HG03066 (cell line): ENCODE data around the gene C20orf141.
"Not testable (repeated sequence)": the region's sequence is repeated elsewhere in the genome, so short reads cannot be mapped to it uniquely, and the experiment has no call there.

Experiments
- ATAC-seq: cut with Tn5 transposase; IDR thresholded peaks from one replicate; pipeline ENCODE4 v1.9.1; 2021; ENCODE audit warnings: low read depth; ENCODE audit not compliant: unreplicated experiment

The C20orf141 gene

DNA sequence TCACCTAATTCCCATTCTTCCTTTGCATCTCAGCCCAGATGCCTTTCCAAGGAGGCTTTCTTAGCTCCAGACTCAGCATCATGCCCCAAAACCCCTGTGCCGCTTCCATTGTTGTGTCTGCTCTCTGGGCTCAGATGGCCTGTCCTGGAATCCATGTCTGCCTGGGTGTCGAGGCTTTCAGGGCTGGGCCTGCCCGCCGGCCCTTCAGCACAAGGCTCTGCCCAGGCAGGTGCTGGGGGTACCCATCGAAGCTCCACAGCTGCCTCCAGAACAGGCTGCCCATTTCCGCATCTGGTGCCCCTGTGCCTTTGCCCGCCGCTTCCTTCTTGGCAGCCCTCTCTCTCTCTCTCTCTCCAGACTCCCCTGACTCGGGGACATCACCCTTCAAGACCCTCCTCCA, 15.5 kb upstream of the C20orf141 start:
- no peak for ATAC-seq

GRCh38 chr20:2799688-2800520, 14.9 kb upstream of the C20orf141 start:
- ATAC-seq, result no peak

DNA sequence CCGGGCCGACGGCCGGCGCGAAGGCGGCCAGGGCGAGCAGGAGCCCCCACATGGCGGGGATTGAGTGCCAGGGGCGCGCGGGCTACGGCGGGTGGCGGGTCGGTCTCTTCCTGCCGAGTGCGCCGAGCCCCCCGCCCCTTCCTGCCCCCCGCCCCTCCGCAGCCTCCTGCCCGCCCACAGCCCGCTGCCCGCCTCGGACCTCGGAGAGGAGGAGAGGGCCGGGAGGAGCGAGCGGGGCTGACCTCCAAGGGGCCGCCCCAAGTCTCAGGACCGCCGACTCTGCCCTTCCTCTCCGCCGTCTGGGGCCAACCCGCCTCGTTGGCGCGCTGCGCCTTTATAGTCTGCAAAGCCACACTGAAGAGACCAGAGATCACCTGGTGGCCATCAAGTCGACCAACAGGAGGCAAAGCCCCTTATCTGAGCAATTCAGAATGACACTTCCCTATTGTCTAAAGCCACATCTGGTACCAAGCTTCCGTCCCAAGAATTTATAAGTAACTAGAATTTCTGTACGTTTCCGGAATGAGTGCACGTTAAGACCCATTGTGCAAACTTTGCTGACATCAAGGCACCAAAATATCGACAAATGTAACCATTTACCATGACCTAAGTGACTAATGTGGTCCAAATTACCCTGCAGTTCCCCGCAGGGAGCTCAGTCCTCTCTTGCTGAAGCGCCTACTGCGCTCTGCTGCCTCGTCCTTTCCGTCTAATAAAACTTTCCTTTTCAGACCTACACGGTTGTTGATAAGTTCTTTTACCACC, 14.1 kb upstream of the C20orf141 start, which contains the start of gene CPXM1:
Gene CPXM1, minus strand, starts transcription at position 107 of the 765 bp plus-strand sequence. Its CDS starts 55 bp downstream, at position 52.
- no peak for ATAC-seq

- no peak for ATAC-seq
Observed at GRCh38 chr20:2801286-2801728, 13.5 kb upstream of the C20orf141 start.

GRCh38 chr20:2804041-2804828, 10.6 kb upstream of the C20orf141 start:
- ATAC-seq, result no peak

- no peak for ATAC-seq
Observed at GRCh38 chr20:2804852-2805688, 9.7 kb upstream of the C20orf141 start.

DNA sequence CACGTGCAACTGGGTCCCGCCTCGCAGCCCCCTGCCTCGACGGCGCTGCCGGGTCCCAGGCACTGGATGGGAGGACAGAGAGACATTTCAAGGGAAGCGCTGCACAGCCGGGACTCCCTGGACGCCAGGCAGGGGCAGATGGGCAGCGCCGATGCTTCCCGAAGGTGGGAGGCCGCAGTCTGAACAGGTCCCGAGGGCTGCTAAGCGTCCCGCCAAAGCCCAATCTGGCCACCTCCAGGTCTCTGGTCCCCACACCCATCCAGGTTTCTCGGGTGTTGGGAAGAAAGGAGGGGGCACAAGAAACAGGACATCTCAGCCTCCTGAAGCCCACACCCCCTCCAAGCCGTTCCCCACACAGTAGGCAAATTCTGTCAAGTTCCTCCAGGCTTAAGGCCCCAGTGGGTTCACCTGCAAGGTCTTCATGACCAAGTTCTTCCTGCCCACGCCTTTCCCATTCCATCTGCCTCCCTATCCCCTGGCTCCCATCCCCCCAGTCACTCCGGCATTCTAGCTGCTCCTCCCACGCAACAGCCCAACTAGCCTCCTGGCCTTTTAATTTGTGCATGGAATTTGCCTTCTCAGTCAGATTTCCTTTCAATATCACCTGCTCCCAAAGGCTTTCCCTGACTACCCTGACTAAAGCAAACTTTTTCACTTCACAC, 9.0 kb upstream of the C20orf141 start:
- no peak for ATAC-seq

DNA sequence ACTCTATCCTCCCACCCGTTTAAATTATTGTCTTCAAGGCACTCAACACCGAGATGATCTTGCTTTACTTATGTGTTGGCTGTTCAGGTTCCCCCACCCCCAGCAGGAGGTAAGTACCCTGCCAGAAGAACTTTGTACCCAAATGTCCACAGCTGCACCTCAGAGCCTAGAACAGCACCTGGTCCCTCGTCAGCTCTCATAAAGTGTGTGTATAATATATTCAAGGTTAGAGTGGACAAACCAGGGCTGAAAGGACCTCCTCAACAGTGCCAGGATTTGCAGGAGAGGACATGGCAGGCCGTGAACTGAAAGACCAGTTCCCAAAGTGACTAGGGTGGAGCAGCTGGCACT, 8.5 kb upstream of the C20orf141 start:
- no peak for ATAC-seq

- no peak for ATAC-seq
Observed at GRCh38 chr20:2807019-2807418, 7.8 kb upstream of the C20orf141 start.

DNA sequence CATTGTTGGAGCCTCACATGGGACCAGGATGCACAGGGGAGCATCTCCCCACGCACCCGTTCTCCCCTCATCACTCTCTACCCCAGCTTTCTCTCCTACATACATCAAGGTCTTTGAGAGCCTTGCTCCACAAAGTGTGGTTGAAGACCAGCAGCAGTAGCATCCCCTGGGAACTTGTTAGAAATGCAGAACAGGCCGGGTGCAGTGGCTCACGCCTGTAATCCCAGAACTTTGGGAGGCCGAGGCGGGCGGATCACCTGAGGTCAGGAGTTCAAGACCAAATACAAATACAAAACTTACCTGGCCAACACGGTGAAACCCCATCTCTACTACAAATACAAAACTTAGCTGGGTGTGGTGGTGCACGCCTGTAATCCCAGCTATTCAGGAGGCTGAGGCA, 6.9 kb upstream of the C20orf141 start:
- ATAC-seq, result not testable (repeated sequence)

DNA sequence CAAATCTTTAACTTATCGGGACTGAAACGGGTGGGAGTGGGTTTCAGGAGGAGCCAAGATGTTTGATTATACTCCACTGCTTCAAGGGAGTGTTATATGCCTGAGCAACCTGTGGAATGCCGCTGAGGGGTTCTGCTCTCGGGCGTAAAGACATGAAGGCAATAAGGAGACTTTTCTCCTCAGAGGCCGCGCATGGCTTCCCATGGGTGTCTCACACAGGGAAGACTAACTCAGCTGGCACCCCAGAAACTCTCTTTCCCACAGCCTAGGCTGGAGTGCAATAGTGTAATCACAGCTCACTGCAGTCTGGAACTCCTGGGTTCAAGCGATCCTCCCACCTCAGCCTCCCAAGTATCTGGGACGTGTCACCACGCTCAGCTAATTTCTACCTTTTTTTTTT, 5.1 kb upstream of the C20orf141 start:
- ATAC-seq, result no peak

DNA sequence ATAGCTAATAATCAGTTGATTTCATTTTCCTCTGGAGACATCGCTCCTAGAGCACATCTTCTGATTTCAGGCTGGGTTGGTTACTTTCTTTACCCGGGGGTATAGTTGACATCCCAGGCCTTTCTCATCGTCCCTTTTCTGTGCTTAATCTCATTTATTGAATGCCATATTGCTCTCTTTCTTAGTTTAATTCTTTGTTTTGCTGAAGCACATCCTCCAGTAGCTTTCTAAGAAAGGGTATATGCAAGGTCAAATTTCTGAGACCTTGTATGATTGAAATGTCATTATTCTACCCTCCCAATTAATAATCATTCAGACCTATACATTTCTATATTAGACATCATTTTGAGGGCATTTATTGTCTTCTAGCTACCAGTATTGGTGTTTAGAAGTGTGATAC, 2.6 kb upstream of the C20orf141 start:
- no peak for ATAC-seq

- no peak for ATAC-seq
Observed at GRCh38 chr20:2814076-2814475, 711 bp upstream of the C20orf141 start.

GRCh38 chr20:2815242-2815900, 584 bp downstream of the C20orf141 start:
- no peak for ATAC-seq

DNA sequence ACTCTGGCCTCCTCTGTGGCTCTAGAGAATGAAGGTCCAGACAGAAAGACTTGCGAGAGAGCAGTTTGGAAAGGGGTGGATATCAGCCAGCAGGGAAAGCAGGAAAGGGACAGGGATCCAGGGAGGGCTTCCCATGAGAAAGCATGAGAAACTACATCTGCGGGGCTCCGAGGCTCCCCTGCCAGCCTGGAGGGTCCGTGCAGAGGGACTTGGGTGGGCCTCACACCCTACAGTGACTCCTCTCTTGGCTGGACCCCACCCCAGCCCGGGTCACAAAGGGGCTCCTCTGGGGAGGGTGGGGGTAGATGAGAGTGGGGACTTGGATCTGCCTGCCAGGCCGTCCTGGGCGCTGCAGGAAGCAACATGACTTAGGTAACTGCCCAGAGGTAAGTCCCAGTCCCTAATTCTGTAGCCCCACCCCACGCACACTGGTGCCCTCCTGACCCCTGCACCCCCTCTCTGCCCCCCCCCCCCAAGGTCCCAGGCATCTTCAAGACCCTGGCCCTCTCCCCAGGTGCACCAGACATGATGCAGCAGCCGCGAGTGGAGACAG, 1.3 kb downstream of the C20orf141 start, which contains the start of gene TMEM239:
Gene TMEM239, plus strand, starts transcription at position 335 of the 553 bp plus-strand sequence. Its CDS starts 191 bp downstream, at position 526.
- ATAC-seq, result no peak

DNA sequence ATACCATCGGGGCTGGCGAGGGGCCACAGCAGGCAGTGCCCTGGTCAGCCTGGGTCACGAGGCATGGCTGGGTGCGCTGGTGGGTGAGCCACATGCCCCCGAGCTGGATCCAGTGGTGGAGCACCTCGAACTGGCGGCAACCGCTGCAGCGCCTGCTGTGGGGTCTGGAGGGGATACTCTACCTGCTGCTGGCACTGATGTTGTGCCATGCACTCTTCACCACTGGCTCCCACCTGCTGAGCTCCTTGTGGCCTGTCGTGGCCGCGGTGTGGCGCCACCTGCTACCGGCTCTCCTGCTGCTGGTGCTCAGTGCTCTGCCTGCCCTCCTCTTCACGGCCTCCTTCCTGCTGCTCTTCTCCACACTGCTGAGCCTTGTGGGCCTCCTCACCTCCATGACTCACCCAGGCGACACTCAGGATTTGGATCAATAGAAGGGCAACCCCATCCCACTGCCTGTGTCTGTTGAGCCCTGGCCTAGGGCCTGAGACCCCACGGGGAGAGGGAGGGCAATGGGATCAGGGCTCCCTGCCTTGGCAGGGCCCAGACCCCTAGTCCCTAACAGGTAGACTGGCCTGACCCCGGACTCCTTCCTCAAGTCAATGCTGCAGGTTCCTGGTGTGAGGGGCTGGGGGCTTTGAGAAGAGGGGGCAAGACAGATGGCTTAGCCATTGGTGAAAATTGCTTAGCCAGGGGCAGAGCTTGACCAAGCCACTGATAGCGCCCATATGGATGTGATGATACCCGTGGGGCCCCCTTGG, 2.0 kb downstream of the C20orf141 start:
- ATAC-seq, result no peak

DNA sequence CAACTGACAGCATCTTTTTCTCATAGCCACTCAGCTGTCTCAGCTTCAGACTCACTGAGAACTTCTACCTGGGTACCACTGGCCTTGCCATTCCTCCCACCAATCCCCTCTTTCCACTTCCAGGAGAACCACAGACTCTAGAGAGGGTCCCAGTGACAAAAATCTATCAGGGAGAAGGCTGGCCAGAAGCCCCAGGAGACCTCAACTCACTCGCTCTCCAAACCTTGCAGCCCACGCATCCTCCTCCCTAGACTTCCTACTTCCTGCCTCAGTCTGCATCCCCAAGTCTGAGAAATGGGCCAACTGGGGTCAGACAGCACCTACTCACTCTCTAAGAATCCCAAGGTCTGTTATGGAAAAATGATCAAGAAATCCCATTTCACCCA, 2.5 kb downstream of the C20orf141 start:
- ATAC-seq, result no peak
